Glomerular visceral epithelial cell (primary cell): ENCODE results near the gene BRAP.
"Not testable (repeated sequence)": the region's sequence is repeated elsewhere in the genome, so short reads cannot be mapped to it uniquely, and the experiment has no call there.

Experiments used
- DNase-seq: peaks from one replicate; pipeline ENCODE4 v3.0.0-alpha.2; 2016; ENCODE audit errors: extremely low spot score

BRAP gene

GRCh38 chr12:111673503-111673902, 12.3 kb downstream of the BRAP start:
- DNase-seq, result peak; percentile 21

- DNase-seq, result no peak
Measured at GRCh38 chr12:111672822-111673381, 12.9 kb downstream of the BRAP start.

GRCh38 chr12:111664961-111665865, 20.5 kb downstream of the BRAP start:
- DNase-seq, result no peak

- DNase-seq, result no peak
Measured at GRCh38 chr12:111664499-111664898, 21.3 kb downstream of the BRAP start.

- no peak for DNase-seq
Measured at GRCh38 chr12:111656016-111656415, 29.7 kb downstream of the BRAP start.

- DNase-seq, result no peak
Measured at GRCh38 chr12:111655356-111655755, 30.4 kb downstream of the BRAP start.

GRCh38 chr12:111653596-111653995, 32.2 kb downstream of the BRAP start:
- DNase-seq, result no peak

GRCh38 chr12:111652530-111652929, 33.2 kb downstream of the BRAP start:
- DNase-seq, result not testable (repeated sequence)

- no peak for DNase-seq
Measured at GRCh38 chr12:111650912-111651311, 34.8 kb downstream of the BRAP start.

GRCh38 chr12:111645433-111645832, 40.3 kb downstream of the BRAP start:
- peak; percentile 63 for DNase-seq

GRCh38 chr12:111643427-111643826, 42.3 kb downstream of the BRAP start:
- no peak for DNase-seq

GRCh38 chr12:111642681-111643426, 42.9 kb downstream of the BRAP start:
- no peak for DNase-seq

GRCh38 chr12:111640506-111640905, 45.2 kb downstream of the BRAP start:
- DNase-seq, result no peak

GRCh38 chr12:111638556-111638955, 47.2 kb downstream of the BRAP start:
- no peak for DNase-seq

- no peak for DNase-seq
Measured at GRCh38 chr12:111636209-111636945, 49.4 kb downstream of the BRAP start.

GRCh38 chr12:111635524-111635923, 50.2 kb downstream of the BRAP start:
- DNase-seq, result no peak

GRCh38 chr12:111628505-111629260, 57.1 kb downstream of the BRAP start:
- DNase-seq, result no peak

GRCh38 chr12:111626230-111626629, 59.5 kb downstream of the BRAP start:
- no peak for DNase-seq

- DNase-seq, result no peak
Measured at GRCh38 chr12:111624540-111624939, 61.2 kb downstream of the BRAP start.

GRCh38 chr12:111617841-111618240, 67.9 kb downstream of the BRAP start:
- DNase-seq, result not testable (repeated sequence)

GRCh38 chr12:111616177-111616623, 69.6 kb downstream of the BRAP start:
- no peak for DNase-seq
